SW480 (cell line): ENCODE results near the gene ROCK2.
"Not testable (repeated sequence)": the region's sequence is repeated elsewhere in the genome, so short reads cannot be mapped to it uniquely, and the experiment has no call there.

ENCODE experiments used
- DNase-seq: peaks from one replicate; pipeline ENCODE4 v3.0.0-alpha.2; 2016; ENCODE audit warnings: low spot score

ROCK2 gene

GRCh38 chr2:11177871-11178690 lies 166.4 kb downstream of the ROCK2 start:
- DNase-seq: no peak

DNA sequence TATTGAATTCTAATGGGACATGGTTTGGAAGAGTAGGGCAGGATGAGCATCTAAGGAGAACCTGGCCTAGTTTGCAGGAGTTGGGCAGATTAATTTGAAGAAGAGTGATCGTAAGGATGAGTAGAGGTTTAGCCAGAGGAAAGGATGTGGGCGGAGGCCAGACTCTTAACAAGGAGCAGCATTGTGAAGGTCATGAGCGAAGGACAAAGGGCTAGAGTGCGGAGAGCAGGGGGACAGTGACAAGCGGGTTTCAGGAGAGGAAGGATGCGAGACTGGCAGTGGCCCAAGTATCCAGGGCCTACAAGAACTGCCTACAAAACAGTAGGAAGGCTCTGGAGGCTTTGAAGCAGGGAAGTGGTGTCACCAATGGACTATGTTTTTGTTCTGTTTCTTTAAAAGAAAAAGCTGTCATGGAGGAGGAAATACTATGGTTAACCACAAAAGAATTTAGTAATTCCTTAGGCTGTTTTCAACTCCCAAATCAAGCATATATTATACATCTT lies 169.1 kb downstream of the ROCK2 start:
- DNase-seq: peak; percentile 51

DNA sequence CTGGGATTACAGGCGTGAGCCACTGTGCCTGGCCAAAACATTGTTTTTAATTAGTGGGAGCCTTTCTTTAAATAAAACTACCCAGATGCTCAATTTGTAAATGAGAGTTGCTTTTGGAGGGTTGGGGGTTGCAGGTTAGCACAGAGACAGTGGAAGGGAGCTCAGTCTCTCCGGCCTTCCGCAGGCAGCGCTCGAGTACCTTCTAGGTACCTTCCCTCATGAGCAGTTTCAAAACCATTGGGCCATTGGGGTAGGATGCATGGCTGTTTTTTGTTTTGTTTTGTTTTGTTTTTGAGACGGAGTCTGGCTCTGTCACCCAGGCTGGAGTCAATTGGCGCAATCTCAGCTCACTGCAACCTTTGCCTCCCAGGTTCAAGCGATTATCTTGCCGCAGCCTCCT lies 170.2 kb downstream of the ROCK2 start:
- no peak for DNase-seq

DNA sequence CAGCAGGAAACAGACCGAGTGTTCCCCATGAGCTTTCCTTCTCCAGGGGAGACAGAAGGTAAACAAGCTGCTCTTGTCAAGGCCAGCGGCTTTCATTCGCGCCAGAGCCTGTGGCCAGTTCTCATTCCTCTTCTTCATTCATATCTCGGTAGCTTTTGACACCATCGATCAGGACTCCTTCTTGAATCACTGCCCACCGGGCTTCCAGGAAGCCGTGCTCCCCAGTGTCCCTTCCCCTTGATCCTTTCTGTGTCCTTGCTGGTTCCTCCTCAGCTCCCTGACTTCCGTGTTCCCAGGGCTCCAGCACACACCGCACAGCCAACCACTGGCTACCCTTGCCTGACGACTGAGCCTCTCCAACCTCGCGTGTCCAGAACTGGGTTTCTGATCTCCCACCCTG lies 175.1 kb downstream of the ROCK2 start:
- DNase-seq: no peak

GRCh38 chr2:11168488-11168887 lies 175.9 kb downstream of the ROCK2 start:
- no peak for DNase-seq

- DNase-seq: no peak
Observed at GRCh38 chr2:11166476-11166875, 178.0 kb downstream of the ROCK2 start.

GRCh38 chr2:11165046-11165445 lies 179.4 kb downstream of the ROCK2 start:
- not testable (repeated sequence) for DNase-seq

DNA sequence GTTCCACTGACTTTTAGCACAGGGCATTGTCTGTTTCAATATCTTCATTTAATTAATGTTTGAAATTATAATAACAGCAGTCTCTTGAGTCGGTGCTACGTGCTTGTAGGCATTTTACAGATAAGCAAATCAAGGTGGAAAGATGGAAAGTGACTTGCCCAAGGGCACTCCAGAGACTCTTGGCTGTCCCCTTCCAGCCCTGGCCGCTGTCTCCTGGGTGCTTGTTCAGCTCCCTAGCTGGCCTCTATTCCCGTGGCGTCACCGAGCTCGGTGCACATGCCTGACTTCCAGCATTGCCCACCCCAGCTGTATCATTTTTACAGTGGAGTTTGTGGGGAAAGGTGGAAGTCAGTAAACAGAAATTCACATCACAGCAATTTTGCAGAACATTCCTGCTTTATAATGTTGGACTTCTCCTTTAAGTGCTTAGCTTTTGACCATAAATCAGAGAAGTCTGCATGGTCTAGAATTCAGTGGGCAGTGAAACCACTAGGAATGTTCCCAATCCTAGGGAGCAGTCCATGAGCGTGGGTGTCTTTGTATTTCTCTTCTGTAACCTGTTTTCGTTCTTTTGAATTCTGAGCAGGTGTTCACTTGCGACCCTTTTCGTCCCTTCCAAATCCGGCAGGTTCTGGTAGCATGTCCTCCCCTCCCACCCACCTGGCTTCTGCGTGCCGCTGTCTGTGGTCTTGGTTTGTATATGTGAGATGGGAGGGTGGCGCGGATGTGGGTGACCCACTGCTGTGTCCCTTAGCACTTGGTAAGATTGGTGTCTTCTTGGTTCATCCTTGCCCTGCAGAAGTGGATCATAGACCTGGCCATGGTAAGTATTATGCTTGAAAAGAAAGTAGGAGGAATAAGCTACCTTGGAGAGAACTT lies 180.8 kb downstream of the ROCK2 start:
- no peak for DNase-seq

DNA sequence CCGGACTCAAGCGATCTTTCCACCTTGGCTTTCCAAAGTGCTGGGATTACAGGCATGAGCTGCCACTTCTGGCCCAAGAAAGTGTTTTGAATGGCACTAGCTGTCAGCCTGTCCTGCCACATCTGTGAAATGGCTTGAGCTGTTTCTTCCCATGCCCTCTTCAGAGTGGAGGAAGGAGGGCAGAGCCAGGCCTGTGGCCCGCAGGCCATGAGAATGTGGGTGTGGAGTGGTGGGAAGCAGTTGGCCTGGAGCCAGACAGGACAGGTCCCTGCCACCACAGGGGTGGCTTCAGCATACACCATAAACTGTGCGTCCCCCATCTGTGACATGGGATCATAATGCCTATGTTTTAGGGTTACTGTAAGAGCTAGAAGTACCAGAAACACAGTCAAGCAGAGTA lies 182.7 kb downstream of the ROCK2 start:
- no peak for DNase-seq

DNA sequence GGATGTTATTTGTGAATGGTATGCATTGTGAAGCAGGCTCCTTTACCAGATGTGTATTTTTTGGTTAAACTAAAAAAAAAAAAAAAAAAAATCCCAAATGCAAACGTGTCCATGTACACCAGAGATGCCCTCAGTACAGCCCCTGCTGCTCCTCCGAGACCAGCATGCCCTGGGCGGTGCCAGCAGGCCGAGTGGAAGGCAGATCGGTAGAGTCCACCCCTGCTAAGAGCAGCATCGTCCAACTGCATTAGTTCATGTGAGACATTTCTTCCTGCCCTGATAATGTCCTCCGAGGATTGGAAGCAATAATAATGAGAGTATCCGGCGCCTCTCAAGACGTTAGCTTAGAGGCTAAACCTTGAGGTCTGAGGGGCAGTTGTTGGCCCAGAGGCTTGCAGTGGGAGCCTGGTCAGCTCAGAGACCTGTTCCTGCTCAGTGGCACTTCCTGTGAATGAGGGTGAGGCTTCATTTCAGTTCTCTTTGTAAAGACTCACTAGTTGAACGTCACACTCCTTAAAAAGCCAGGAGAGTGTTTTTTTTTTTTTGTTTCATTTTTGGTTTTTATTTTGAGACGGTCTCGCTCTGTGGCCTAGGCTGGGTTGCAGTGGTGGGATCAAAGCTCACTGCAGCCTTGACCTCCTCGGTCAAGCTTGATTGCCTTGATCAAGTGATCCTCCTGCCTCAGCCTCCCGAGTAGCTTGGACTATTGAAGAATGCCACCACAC lies 183.5 kb downstream of the ROCK2 start:
- no peak for DNase-seq

- no peak for DNase-seq
Observed at GRCh38 chr2:11160256-11160655, 184.2 kb downstream of the ROCK2 start.

DNA sequence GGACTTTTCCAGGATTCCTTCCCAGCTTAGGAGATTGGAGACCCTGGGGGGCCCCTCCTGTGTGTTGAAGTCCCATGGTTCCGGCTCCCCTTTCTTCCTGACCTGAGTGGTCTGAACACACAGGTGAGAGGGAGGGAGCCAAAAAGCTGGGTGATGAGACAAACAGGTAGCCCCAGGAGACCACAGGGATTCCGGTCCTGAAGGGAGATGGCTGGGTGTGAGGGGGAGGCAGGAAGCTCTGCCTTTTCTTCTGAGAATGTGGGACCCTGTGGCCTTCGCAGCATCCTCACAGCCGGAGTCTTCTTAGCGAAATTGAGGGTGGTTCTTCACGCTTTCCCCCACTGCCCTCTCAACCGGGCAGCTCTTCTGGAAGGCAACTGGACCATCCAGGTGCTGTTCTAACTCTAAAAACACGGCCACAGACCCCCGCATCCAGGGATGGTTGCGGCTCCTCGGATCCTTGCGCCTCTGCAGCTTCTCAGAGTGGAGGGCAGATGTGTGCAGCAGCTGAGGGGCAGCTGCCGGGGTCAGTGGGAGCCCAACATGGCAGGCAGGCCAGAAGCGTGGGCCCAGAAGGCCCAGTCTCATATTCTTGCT lies 184.8 kb downstream of the ROCK2 start:
- DNase-seq: no peak

DNA sequence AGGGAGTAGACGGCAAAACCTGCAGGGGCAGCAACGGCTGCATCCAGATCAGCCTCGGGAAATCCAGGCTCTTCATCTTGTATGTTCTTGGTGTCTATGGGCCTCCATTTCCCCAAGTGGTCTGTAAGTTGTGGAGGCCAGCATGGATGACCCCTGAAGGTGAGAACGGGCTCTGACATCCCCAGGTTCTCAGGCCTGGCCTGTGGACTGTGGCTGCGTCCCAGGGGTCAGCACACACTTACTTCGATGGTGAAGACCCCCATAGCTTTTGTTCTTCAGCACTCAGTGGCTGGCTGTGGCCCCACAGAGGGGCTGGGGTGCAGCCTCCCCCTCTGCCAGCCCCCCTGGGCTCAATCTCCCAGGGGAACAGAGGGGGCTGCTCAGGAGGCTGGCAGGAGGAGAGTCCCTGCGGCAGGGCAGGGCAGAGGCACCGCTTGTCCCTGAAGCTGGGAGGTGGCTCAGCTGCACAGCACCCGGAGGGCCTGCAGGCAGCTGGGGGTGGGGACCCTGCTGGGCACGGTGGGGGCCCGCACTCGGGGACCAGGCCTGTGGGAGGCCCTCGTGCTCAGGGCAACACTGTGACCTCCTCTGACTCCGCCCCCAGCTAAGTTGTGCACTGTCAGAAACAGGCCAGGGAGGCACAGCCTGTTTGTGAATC lies 185.4 kb downstream of the ROCK2 start:
- no peak for DNase-seq

- no peak for DNase-seq
Observed at GRCh38 chr2:11157731-11158130, 186.7 kb downstream of the ROCK2 start.

DNA sequence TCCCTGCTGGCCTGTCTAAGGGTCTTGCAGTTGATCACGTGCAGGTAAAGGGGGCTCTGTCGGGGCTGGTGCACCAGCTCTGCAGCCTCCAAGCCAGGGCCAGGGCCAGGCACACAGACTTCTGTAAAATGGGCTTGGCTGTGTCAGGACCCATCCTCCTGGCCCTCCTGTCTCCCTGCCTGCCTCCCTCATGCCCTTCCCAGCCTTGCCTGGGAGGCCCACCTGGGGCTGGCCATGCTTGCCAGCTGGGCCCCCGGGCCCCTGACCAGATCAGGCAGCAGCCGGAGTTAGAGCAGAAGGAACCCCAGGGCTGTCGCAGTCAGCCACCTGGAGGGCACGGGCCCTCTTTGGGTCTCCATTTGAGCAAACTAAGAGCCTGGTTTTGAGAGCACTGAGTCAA lies 187.1 kb downstream of the ROCK2 start:
- DNase-seq: no peak

DNA sequence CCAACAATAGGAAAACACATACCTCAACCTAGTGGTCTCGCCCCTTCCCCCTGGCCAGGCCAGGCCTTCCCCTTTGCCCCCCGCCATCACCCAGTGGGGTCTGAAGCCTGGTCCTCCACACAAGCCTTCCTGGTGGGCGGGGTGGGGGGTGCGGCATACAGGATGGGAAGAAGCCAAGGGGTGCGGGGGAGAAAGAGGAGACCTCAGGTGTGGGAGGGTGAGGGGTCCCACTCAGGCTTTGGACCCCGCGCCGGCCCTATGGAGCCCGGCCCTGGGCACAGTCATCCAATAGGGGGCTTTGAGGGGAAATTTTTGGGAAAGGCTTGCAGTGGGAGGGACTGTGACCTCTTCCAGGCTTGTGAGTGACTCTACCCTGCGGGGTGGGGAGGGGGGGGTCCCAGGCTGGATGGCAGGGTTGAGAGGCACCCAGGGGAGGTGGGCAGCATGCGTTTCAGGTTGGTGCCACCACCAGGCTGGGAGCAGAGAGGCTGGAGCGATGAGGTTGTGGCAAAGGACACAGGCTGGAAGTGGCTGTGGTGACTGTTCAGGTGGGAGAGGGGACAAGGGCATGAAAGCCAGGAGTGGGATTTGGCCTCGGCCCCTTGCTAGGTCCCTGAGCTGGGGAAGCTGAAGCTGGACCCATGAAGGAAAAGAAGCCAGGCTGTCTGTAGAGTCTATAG lies 187.9 kb downstream of the ROCK2 start:
- DNase-seq: no peak

GRCh38 chr2:11155381-11156035 lies 188.9 kb downstream of the ROCK2 start, which contains the start of gene SLC66A3:
Gene SLC66A3 (plus strand): TSS chr2:11155467. CDS start chr2:11155547, 80 bp downstream.
- DNase-seq: peak; percentile 91

DNA sequence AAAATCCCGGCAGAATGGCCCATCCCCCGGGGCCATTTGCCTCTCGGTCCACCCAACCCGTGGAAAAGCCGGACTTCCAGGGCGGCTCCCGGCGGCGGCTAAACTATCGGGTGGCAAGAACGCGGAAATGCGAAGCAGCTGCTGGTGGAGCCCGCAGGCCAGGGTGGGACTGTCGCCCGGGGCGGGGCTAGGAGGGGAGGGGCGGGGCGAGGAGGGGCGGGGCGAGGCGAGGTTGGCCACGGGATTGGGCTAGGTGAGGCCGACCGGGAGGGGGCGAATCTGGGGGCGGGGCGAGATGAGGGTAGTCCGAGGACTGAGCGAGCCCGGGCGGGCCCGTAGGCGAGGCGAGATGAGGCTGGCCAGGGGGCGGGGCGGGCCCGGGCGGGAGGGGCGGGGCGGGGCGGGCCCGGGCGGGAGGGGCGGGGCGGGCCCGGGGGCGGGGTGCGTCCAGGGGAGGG lies 189.5 kb downstream of the ROCK2 start:
- DNase-seq: peak; percentile 94

GRCh38 chr2:11154016-11154922 lies 190.2 kb downstream of the ROCK2 start:
- no peak for DNase-seq
